Measurements from ENCODE around the gene SLC30A7. TPM values are rescaled to one million over a fixed set of nuclear protein-coding genes. Genes with fewer than 3 reads are reported as not detected.

Gene SLC30A7
- total RNA-seq, 2 donors from 2014 or later, result 26.8 to 54.7 TPM

- ATAC-seq (ENCODE audit: insufficient number of reproducible peaks, low FRiP score, low read depth), result no peak
- no peak overlapping the region for H3K4me3 ChIP-seq
- peaks cover 33% of the 10 kb centered on the region for H3K36me3 ChIP-seq
- H3K9me3 ChIP-seq, result no peaks in the 10 kb centered on the region
- DNase-seq (ENCODE audit: low spot score), result no peak
- H3K27me3 ChIP-seq (replicated peaks; ENCODE audit: insufficient read depth), result no peaks in the 10 kb centered on the region
- TF ChIP-seq CTCF (IDR thresholded peaks at IDR 0.05), result no peak
- H3K27ac ChIP-seq, result no peak overlapping the region
- H3K4me1 ChIP-seq (ENCODE audit: control insufficient read depth in 1 of 2, low read depth in 2 of 2), result no peaks in the 10 kb centered on the region
Measured at GRCh38 chr1:100909018-100909417, 13.1 kb downstream of the SLC30A7 start.

GRCh38 chr1:100912019-100912418 is 16.1 kb downstream of the SLC30A7 start:
- H3K36me3 ChIP-seq, result peaks cover 43% of the 10 kb centered on the region
- ATAC-seq (ENCODE audit: insufficient number of reproducible peaks, low FRiP score, low read depth), result no peak

GRCh38 chr1:100921110-100921706 is 25.3 kb downstream of the SLC30A7 start:
- no peak for ATAC-seq (ENCODE audit: insufficient number of reproducible peaks, low FRiP score, low read depth)
- H3K9me3 ChIP-seq, result no peaks in the 10 kb centered on the region

More at GRCh38 chr1:100912019-100912418, 16.1 kb downstream of the SLC30A7 start:
- no peaks in the 10 kb centered on the region for H3K27me3 ChIP-seq (replicated peaks; ENCODE audit: insufficient read depth)
- H3K4me1 ChIP-seq (ENCODE audit: control insufficient read depth in 1 of 2, low read depth in 2 of 2), result peaks cover 0 to 3% of the 10 kb centered on the region in 2 donors
- no peak overlapping the region for H3K4me3 ChIP-seq
- H3K27ac ChIP-seq, result no peak overlapping the region
- TF ChIP-seq CTCF (IDR thresholded peaks at IDR 0.05), result no peak
- no peaks in the 10 kb centered on the region for H3K9me3 ChIP-seq
- no peak for DNase-seq (ENCODE audit: low spot score)

GRCh38 chr1:100924212-100924611 is 28.3 kb downstream of the SLC30A7 start:
- Histone ChIP-seq H3K4me3 (no peak overlapping the region), H3K4me1 (ENCODE audit: control insufficient read depth in 1 of 2, low read depth in 2 of 2) (no peaks in the 10 kb centered on the region), H3K27ac (no peak overlapping the region), H3K9me3 (no peaks in the 10 kb centered on the region), H3K27me3 (replicated peaks; ENCODE audit: insufficient read depth) (no peaks in the 10 kb centered on the region), H3K36me3 (peaks cover 4% of the 10 kb centered on the region)
- ATAC-seq (ENCODE audit: insufficient number of reproducible peaks, low FRiP score, low read depth) (no peak), DNase-seq (ENCODE audit: low spot score) (no peak)
- no peak for TF ChIP-seq CTCF (IDR thresholded peaks at IDR 0.05)

More at GRCh38 chr1:100921110-100921706, 25.3 kb downstream of the SLC30A7 start:
- Histone ChIP-seq H3K27ac (no peak overlapping the region), H3K4me1 (ENCODE audit: control insufficient read depth in 1 of 2, low read depth in 2 of 2) (no peaks in the 10 kb centered on the region), H3K36me3 (peaks cover 21% of the 10 kb centered on the region), H3K27me3 (replicated peaks; ENCODE audit: insufficient read depth) (no peaks in the 10 kb centered on the region), H3K4me3 (no peak overlapping the region)
- TF ChIP-seq CTCF (IDR thresholded peaks at IDR 0.05), result peak; percentile 71
- no peak for DNase-seq (ENCODE audit: low spot score)

GRCh38 chr1:100924991-100925390 is 29.1 kb downstream of the SLC30A7 start:
- no peak overlapping the region for H3K4me3 ChIP-seq
- no peak for ATAC-seq (ENCODE audit: insufficient number of reproducible peaks, low FRiP score, low read depth)
- H3K4me1 ChIP-seq (ENCODE audit: control insufficient read depth in 1 of 2, low read depth in 2 of 2), result no peaks in the 10 kb centered on the region
- H3K27me3 ChIP-seq (replicated peaks; ENCODE audit: insufficient read depth), result no peaks in the 10 kb centered on the region
- H3K9me3 ChIP-seq, result no peaks in the 10 kb centered on the region
- H3K27ac ChIP-seq, result no peak overlapping the region
- TF ChIP-seq CTCF (IDR thresholded peaks at IDR 0.05), result no peak
- no peak for DNase-seq (ENCODE audit: low spot score)
- peaks cover 4% of the 10 kb centered on the region for H3K36me3 ChIP-seq

All from thoracic aorta (tissue), 2 donors.